OCI-M1 (cell line): ENCODE data around the gene OR2T3.
"Not testable (repeated sequence)": the region's sequence is repeated elsewhere in the genome, so short reads cannot be mapped to it uniquely, and the experiment has no call there.

ENCODE experiments used
- DNase-seq: peaks from one replicate; lab custom pipeline; 2025; lab: John Stamatoyannopoulos, UW

The OR2T3 gene, protein sequence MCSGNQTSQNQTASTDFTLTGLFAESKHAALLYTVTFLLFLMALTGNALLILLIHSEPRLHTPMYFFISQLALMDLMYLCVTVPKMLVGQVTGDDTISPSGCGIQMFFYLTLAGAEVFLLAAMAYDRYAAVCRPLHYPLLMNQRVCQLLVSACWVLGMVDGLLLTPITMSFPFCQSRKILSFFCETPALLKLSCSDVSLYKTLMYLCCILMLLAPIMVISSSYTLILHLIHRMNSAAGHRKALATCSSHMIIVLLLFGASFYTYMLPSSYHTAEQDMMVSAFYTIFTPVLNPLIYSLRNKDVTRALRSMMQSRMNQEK

DNA sequence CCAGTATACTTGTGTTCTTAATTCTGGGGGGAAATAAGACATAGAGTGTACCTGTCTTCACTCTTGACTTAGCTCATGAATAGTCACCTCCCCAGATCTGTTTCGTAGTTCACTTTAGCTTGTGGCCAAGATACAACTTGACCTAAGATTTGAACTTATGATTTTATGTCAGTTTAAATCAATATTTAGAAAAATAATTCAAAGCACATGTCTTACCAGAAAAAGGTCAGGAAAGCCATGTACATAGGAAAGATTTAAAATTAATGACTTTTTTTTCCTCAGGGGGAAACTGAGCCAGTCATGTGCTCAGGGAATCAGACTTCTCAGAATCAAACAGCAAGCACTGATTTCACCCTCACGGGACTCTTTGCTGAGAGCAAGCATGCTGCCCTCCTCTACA lies at the start of gene OR2T3:
Gene OR2T3 (plus strand): TSS at position 301 of the 400 bp plus-strand sequence. CDS start 0 bp downstream, at position 301.
- not testable (repeated sequence) for DNase-seq

DNA sequence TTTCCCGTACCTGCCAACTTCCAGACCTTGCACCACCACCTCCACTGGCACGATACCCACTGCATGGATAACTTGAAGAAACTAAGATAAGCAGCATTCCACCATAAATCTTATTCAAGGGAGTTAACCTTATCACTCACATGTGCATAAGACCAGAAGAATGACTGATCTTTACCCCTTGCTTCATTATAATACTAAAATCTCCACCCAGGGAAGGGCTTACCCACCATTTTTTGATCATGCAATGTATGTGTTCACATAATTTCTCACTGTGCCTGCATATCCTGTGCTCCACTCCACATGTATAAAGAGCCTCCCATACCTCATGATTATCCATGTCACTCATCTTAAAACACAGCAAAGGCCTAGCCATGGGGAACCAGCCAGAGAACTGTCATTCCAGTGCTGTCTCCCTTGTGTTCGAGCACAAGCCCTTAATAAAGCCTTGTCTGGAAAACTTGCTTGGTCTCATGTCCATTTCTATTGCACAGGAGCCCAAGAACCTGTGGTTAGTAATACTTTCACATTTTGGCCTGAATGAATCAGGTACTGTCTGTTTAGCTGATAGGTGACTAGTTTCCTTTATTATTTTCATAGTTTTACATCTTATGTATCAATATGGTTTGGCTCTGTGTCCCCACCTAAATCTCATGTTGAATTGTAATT lies 45.5 kb upstream of the OR2T3 start:
- DNase-seq, result not testable (repeated sequence)

DNA sequence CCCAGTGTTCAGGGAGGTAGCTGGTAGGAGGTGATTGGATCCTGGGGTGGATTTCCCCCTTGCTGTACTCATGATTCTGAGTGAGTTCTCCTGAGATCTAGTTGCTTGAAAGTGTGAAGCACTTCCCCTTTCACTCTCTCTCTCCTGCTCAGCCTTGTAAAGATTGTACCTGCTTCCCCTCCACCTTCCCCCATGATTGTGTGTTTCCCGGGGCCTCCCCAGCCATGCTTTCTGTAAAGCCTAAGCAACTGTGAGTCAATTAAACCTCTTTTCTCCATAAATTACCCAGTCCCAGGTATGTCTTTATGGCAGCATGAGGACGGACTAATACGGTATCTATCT lies 45.0 kb upstream of the OR2T3 start:
- peak; percentile 28 for DNase-seq

DNA sequence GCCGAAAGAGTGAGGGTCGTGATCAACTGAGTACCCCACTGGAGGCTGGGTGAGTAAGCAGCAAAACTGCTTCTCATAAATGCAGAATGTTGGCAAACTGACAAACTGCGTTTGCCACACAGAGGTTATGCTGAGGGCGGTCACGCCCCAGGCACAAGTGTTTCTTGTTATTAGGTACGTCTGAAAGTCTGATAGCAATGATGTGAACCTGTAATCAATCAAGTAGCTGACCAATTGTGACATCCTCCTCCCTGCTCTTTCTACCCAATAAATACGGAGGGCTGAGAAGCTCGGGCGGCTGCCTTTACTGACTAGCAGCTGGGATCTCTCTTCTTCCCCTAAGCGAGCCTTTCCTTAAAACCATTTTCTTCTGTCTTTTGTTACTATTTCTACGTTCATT lies 41.5 kb upstream of the OR2T3 start:
- not testable (repeated sequence) for DNase-seq

DNA sequence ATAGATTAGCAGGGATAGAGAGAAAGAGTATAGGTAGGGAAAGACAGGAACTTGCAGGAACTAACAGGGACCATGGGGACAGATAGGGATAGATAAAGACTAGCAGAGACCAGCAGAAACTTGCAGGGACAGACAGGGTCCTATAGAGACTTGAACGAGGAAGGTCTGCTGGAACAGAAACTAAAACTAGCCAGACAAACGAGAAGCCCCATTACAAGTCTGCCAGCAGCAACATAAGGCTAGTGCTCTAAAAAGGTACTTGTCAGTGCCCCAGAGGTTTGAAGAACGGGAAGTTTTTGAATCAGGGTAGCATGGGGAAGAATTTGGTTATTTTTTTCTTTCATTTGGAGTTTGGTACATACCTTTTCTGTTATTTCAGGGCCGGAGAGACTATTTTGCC lies 41.0 kb upstream of the OR2T3 start:
- DNase-seq, result peak; percentile 57

DNA sequence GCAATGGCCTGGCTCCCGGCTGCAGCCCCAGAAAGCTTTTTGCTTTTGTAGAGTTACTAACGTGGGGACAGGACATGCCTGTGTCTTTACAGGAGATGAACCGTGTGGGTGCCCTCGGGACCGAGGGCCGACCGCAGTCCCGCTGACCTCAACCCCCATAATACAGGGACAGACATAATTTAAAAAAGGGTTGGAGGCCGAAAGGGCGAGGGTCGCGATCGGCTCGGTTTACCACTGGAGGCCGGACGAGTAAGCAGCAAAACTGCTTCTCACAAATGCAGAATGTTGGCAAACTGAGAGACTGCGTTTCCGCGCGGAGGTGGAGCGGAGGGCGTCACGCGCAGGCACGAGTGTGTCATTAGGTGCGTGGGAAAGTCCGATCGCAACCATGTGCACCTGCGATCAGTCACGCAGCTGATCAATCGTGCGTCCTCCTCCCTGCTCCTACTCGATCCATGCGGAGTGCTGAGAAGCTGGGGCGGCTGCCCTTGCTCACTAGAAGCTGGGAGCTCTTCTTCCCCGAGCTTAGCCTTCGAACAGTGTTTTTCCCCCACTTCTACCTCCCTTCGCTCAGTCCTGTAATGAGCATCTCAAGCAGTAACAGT lies 39.2 kb upstream of the OR2T3 start:
- DNase-seq, result not testable (repeated sequence)

DNA sequence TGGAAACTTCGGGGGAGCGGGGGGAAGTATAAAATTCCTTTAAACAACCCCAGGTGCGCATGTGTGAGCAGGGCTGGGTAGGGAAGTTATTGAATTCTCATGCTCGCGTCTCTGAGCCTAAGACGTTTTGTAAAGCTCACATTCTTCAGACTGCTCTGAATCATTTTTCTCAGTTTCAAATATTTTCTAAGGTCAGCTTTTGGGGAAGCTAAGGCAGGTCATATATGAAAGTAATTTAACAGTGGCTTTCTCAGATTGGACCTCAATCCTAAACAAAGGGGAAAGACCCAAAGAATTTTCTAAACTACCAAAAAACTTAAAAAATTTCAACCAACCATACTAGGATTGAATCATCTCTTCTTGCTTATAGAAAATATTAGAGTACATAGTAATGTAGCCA lies 38.2 kb upstream of the OR2T3 start:
- DNase-seq, result not testable (repeated sequence)

DNA sequence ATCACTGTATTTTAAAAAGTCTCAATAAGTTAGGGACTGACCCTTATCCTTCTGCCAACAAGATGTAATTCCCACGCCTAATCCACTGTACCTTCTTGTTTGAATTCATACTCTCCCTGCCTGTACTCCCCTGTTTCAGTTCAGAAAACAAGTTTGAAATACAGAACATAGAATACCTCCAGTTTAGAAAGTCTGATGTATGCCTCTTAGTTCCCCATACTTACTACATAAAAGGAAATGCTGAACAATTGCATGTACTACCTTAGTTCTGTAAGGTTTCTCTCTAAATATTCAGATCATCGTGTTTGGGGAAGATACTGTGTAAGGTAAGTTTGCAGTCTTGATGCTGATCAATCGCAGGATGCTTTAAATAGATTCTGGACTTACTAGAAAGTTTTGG lies 36.8 kb upstream of the OR2T3 start:
- not testable (repeated sequence) for DNase-seq

DNA sequence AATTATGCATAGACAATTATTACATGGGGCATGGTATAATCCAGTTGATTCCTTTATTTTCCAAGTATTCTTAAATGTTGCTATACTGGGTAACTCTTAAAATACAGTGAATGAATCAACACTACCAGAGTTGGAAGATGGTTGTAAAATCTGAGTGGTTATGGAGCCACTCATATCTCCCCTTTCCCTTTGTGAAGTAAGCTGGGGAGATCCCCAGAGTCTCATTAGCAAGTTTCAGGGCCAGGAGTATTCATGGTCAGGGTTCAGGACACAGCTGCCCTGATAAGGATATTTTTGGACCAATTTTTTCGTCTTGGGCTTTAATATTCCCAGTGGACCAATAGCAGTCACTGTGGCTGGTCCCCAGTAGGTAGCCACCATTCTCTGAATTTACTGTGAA lies 34.5 kb upstream of the OR2T3 start:
- not testable (repeated sequence) for DNase-seq

DNA sequence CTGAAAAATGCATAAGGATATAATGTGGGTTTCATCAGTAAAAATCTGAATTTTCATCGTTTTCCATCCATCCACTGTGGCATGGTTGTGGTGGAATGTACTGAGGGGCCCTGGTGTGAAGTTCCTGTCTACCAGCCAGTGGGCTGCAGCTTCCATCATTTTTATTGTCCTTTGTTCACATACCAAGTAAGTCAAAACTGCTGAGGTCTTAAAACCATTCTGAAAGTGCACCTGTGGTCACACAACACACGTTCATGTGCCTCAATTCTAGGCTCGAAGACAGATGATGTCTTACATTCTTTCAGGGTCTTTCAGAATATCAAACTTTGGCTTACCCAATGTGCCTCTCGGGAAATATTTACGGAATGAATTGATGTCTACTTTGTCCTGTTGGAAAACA lies 33.9 kb upstream of the OR2T3 start:
- DNase-seq, result not testable (repeated sequence)

DNA sequence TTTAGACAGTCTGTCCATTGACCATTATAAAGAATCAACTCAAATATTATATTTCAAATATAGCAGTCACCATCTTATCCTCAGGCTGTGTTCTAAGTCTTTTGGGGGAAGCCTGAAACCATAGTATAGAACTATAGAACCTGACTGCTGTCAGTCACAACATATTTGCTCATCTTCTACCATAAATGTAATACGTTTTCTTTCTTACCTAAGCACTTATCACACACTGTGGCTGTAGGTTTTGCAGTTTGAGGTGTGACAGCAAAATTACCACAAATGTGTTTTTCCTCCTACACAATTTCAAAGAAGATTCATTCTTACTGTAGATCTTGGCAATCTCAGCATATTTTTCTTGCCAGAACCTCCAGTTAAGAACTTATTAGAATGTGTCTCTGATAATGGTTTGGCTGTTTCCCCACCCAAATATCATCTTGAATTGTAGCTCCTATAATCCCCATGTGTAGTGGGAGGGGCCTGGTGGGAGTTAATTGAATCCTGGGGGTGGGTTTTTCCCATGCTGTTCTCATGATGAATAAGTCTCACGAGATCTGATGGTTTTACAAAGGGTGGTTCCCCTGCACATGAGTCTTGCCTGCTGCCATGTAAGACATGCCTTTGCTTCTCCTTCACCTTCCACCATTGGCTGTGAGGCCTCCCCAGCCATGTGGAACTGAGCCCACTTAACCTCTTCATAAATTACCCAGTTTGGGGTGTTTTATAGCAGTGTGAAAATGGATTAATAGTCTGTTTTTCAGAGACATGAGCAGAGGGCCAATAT lies 30.5 kb upstream of the OR2T3 start:
- not testable (repeated sequence) for DNase-seq

DNA sequence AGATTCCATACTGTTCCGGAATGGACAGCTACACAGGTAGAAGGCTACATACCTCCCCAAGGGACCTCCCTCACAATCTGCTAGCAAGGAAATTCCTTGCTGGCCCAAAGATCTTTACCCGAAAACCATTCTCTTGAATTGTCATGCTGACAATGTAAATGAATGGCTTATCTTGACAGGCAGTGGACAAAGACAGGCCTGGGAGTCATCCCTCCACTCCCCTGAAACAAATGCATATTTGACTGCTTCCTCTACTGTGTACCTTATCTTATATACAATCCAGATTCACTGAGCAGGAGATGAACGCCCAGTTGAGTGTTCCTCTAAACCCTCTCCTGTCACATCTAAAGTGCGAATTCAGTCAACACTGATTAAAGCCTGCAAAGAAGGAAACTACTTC lies 28.5 kb upstream of the OR2T3 start:
- DNase-seq, result peak; percentile 75

DNA sequence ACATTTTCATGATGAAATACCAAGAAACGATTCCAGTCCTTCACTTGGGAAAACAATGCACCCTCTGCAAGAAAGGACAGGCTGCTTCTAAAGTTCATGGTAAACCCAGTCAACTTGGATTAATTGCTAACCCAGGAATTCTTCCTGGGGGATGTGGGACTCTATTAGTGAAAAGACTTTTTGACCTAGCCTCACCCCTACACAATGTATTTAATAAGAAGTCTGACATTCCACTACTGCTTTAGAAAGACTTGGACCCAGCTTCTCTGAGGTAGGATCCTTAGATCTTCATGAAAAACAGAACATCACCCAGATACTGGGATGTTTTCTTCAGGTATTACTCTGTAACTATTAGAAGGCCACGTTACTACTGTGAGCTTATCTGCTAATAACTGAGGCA lies 27.8 kb upstream of the OR2T3 start, which contains the start of gene OR2T2:
Gene OR2T2 (plus strand): TSS at position 239 of the 400 bp plus-strand sequence. CDS start 7,161 bp downstream, outside the sequence.
- DNase-seq, result peak; percentile 38

DNA sequence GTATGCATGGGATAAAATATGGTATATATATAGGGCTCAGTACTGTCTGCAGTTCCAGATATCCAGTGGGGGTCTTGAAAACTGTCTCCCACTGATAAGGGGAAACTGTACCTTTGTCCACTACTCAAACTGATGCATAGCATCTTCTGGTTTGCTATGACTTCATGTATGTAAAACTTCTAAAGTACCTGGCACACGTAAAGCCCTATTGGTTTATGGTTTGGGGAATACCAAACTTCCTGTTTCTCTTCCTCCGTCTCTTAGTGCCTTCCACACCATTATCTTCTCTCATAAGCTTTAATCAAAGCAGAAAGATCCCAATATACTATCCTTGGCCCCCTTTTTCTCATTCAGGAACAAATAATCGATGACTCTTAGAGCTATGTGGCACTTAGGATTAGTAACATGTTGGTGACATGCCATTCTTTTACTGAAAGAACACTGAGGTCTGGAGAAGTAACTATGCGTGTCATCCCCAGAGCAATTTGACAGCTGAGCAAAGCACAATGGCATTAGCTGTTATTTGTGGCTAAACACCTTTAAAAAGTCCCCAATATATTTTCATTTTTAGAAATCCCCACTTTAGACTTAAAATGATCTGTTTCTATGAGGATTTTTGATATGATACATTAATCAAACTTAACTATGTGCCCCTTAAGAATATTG lies 24.6 kb upstream of the OR2T3 start:
- DNase-seq, result not testable (repeated sequence)

DNA sequence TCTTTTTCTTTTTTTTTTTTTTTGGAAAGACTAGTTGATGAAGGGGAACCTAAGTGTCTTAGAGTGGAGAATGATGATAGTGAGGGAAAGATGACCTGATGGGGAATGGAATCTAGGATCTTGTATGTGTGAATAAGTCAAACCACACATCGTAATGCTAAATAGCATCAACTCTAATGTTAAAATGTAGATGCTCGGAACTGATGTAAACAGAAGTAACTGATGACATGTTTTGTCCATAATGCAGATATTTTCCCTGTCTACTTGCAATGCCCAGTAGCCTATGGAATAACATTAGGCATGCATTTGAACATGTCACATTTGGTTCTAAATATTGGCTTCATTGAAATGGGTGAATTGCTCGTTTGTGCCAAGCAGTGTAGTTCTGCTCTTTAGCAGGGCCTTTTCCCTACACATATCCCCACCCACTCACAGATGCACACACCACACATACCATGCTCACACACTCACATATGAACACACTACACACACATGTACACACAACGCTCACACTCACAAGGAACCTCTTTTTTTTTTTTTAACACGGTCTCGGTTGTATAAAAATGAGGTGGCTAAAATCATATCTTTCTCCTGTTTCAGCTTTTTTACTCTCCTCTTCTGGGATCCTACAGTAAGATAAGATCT lies 23.2 kb upstream of the OR2T3 start:
- DNase-seq, result not testable (repeated sequence)

DNA sequence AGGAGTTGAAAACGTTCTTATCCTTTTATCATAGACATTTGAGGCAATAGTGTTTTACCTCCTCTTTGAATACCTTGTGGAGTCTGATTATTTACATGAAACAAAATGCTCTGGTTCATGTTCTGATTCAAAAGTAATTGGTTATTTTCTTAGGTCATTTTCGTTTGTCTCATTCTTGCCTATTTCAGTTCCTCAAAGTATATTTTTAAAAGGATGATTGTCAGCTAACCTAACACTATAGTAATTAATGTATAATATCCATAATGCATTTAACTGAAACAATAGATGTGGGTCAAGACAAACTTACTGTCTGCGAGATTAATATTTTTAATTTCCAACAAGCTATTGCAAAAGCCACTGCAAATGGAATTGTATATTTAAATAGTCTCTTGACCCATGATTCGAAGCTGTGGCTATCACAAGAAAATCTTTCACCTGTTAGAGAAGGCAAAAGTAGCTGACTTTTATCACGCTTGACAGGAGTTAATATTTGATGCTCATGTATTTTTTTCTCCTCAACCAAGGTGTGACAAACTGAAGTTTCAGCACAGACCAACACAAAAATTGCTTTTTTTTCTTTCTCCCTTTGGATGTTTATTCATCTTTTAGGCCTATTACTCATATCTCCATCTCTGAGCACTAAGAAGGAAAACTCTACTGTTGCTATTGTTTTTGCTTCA lies 22.5 kb upstream of the OR2T3 start:
- DNase-seq, result not testable (repeated sequence)

DNA sequence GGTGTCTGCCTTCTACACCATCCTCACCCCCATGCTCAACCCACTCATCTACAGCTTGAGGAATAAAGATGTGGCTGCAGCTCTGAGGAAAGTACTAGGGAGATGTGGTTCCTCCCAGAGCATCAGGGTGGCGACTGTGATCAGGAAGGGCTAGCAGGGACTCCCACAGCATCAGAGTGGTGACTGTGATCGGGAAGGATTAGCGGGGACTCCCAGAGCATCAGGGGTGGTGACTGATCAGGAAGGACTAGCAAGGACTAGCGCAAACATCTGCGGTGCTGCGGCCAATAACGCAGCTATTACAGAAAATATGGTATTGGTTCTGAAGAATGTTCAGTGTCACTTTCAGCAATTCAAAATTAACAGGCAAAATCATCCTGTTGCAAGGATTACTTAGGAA lies 19.5 kb upstream of the OR2T3 start:
- not testable (repeated sequence) for DNase-seq

DNA sequence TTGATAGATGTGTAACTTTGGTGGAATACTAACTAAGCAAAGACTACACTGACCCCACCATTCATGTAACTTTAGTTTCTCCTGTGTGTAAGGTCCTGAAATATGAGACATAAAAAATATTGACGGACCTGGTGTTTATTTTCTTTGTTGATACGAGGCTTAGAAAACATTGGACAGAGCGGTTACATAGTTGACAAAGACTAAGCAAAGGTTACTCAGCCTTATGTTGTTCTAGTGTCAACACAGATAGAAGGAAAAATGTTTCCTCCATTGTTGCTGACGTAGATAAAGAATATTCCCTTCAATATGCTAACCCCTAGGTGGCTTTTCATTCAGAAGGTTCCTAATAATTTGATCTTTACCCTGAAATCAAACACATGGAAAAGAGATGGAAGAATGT lies 18.1 kb upstream of the OR2T3 start:
- not testable (repeated sequence) for DNase-seq

DNA sequence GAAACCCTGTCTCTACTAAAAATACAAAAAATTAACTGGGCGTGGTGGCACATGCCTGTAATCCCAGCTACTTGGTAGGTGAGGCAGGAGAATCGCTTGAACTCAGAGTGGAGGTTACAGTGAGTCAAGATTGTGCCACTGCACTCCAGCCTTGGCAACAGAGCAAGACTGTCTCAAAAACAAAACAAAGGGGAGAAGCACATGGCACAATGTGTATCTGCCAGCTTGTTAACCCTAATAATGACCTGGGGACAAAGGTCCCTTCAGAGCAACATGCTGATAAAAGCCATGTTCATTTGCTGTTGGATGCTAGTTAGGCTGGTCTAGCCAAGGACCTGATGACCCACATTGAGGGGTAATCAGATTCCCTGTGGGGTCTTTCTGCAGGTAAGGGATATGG lies 16.5 kb upstream of the OR2T3 start:
- DNase-seq, result not testable (repeated sequence)

DNA sequence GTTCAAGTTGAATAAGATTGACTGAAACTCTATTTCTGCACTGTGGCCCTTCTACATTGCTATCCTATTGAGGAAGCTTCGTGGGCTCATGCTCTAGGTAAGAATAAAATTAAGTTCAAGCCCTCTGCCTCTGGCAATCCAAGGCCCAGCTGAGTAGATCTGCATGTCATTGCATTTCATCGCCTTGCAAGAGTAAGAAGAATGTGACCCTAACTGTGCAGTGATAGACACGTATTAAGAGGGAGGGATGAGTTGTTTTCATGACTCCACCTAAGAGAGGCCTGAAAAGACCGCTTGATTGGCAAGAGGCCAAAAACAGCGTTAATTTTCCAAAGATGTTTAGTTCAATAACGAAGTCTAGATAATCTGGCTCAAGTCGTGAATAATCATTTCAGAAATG lies 14.0 kb upstream of the OR2T3 start:
- DNase-seq, result peak; percentile 30

DNA sequence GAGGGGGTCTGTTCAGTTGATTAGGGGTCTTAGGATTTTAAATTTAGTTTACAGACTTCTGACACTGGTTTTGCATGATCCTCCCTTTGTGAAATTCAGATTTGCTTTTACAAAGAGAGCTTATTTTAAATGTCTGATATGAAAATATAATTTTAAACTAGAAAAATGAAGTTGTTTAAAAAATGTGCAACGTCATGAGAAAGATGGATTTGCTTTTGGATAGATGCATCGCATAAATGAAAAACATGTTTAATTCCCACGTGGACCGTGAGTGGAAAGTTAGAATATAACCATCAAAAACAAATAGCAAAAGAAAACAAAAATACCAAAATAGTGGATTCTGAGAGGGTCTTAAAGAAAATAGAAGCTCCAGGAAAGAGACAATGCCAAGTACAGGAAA lies 2.0 kb upstream of the OR2T3 start:
- DNase-seq, result no peak
